Measurements from ENCODE around the gene NDUFS6.
A peak's percentile ranks its signal among the peaks of the same experiment; 100 is the strongest.

Gene NDUFS6

GRCh38 chr5:1783216-1783554, 18.0 kb upstream of the NDUFS6 start:
- no peak for DNase-seq (ENCODE audit: low read depth)

GRCh38 chr5:1784197-1785050, 16.8 kb upstream of the NDUFS6 start:
- DNase-seq (ENCODE audit: low read depth) = no peak

GRCh38 chr5:1785062-1785461, 16.1 kb upstream of the NDUFS6 start:
- DNase-seq (ENCODE audit: low read depth) = no peak

DNA sequence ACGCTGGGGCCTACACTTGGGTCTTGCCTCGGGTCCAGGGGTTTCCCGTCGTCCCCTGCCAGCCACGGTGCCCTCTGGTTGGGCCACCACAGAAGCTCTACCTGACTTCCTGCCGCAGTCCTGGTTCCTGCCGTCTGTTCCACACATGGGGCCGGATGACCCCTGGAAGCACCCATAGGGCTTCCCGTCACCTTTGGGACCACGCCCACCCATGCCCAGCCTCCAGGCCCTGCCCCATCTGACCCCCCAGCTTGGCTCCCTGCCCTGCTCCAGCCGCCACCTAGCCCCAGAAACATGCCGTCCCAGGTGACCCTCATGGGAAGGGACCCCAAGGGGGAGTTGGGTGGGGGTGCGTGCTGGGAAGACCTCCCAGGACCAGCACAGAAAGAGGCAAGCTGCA, 15.2 kb upstream of the NDUFS6 start:
- no peak for DNase-seq (ENCODE audit: low read depth)

- DNase-seq (ENCODE audit: low read depth) = no peak
These were observed 14.4 kb upstream of the NDUFS6 start for GRCh38 chr5:1786621-1787471.

- no peak for DNase-seq (ENCODE audit: low read depth)
These were observed 13.6 kb upstream of the NDUFS6 start for GRCh38 chr5:1787472-1788047.

- no peak for DNase-seq (ENCODE audit: low read depth)
These were observed 13.0 kb upstream of the NDUFS6 start for GRCh38 chr5:1788200-1788599.

- DNase-seq (ENCODE audit: low read depth) = no peak
These were observed 12.4 kb upstream of the NDUFS6 start for GRCh38 chr5:1788828-1789227.

DNA sequence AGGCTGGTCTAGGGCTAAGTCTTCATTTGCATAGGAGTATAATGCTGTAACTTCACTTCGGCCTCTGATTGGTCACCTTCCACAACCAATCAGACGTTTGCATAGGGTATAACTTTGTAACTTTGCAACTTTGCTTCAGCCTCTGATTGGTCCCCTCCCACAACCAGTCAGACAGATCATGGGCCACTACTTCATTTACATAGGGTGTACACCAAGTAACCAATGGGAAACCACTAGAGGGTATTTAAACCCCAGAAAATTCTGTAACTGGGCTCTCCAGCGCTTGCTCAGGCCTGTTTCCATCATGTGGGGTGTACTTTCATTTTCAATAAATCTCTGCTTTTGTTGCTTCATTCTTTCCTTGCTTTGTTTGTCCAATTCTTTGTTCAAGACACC, 11.8 kb upstream of the NDUFS6 start:
- peak; percentile 31 for DNase-seq (ENCODE audit: low read depth)

GRCh38 chr5:1789834-1790471, 11.3 kb upstream of the NDUFS6 start:
- DNase-seq (ENCODE audit: low read depth) = peak; percentile 24

DNA sequence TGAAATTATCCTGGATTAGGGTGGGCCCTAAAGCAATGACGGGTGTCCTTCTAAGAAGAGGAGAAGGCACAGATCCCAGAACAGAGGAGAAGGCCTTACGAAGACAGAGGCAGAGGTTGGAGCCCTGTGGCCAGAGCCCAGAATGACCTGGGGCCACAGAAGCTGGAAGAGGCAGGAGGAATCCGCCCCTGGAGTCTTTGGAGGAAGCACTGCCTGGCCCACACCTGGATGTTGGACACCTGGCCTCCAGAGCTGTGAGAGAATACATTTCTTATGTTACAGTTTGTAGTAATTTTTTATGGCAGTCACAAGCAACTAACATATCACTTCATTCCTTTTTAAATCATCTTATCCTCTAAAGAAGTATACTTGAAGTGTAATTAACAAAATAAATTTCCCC, 10.0 kb upstream of the NDUFS6 start:
- no peak for DNase-seq (ENCODE audit: low read depth)

DNA sequence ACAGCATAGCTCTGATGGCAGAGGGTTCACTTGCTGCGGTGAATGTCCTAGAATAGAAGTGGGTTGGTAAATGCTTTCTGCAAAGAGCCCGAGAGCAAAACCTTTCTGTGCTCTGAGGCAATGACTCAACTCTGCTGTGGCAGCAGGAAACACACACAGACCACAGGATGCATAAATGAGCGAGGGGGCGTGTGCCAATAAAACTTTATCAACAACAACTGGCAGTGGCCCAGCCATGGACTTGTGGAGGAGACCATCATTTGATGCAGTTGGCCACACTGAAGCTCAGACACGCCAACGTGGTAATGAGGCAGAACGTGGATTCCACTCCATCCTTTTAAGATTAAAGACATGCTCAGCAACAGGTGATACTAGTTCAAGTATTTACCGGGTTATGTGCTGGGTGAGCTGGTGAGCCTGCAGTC, 8.4 kb upstream of the NDUFS6 start:
- DNase-seq (ENCODE audit: low read depth) = peak; percentile 24

DNA sequence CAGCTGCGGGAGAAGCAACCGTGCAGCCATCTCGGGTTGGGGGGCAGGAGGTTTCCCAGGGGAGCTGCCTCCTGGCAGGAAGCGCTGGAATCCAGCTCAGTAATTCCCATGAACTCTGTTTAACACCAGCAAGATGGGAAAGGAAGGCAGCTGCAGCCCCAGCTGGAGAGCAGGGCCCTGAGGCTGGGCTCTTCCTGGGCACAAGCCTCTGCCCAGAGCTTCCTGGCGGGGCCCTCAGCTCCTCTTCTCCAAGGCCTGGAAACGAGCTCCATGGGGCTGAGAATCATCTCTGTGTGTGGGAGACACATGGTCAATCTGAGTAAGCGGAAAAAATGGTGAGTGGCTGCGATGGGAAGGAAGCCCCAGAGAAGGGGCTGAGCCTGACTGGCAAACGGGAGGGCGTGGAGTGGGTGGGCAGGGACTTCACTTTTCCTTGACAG, 7.9 kb upstream of the NDUFS6 start:
- no peak for DNase-seq (ENCODE audit: low read depth)

DNA sequence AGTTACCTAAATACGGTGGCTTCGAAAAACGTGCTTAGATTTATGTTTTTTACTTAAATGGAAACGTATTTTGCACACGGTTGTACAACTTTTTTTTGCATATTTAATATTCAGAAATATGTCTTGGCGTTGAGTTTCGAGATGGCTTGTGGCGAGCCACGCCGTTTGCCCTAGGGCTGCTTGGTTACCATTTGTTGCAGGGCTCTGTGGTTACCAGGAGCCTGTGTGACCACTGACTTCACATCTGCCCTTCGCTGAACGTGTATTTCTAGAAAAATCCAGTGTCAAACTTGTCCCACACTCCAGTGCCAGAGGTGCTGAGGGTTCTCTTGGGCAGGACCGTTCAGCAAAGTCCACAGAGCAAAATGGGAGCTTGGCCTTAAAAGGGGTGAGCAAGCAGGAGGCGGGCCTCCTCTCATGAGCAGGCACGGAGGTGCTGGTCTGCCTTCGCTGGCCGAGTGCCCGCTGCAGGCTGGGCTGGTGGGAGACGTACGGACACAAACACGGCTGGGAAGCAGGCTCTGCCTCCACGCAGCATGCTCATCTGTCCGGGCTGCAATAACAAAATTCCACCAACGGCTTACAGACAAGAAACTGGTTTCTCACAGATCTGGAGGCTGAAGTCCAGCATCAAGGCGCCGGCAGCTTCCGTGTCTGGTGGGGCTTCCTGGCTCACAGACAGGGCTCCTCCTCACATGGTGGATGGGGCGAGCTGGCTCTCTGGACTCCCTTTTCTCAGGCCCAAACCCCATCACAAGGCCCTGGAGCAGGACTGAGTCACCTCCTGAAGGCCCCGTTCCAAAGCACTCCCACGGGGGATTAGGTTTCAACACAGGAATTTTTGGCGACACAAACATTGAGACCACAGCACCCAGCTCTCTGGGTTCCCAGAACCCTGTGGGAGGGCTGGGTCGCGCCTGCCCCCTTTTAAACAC, 7.0 kb upstream of the NDUFS6 start:
- peak; percentile 20 for DNase-seq (ENCODE audit: low read depth)

DNA sequence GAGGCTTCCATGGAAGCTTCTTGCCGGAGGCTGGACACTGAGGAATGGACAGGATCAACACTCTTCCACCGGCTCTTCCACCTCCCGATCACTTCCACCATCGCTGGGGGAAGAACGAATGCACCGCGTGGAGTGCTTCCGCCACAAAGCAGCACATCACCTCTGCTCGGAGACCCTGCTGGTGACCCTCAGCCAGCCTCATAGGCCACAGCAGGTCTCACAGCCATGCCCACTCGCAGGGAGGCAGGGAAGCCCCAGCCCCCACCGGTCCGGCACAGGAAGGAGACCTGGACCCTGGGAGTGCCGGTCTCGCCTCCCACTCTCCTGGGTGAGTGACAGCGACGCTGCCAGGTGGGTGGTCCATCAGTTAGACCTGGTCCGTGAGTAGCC, 6.3 kb upstream of the NDUFS6 start:
- no peak for DNase-seq (ENCODE audit: low read depth)

- DNase-seq (ENCODE audit: low read depth) = no peak
These were observed 5.7 kb upstream of the NDUFS6 start for GRCh38 chr5:1795506-1795905.

GRCh38 chr5:1795931-1796330, 5.3 kb upstream of the NDUFS6 start:
- no peak for DNase-seq (ENCODE audit: low read depth)

DNA sequence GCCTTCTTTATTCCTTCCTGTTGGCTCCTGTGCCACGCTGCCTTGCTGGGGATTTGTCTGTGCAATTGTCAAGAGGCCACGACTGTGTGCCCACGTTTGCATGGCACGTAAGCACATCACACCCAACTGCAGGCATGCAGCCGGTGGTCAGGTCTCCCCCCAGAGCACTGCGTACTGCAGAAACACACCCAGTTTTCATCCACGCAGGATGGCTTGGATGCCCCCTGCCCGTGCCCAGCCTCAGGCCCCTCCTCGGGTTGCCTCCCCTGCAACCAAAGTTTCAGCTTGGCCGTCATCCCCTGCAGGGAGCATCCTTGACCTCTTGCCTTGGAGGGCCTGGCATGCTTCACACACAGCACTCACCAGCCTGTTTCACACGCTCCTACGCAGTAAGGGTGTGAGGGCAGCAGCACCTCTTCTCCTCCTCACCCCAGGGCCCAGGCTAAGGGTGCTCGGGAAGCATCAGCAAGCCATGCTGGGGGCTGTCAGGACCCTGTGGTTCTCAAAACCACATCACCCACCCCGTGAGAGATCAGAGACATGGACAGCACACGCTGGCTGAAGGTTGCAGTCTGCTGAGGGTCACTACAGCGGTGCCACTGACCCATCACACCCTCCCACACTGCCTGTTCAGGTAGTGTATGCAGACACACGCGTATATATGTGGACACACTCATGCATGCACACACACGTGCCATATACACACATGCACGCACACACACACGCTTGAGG, 4.7 kb upstream of the NDUFS6 start:
- DNase-seq (ENCODE audit: low read depth) = no peak

DNA sequence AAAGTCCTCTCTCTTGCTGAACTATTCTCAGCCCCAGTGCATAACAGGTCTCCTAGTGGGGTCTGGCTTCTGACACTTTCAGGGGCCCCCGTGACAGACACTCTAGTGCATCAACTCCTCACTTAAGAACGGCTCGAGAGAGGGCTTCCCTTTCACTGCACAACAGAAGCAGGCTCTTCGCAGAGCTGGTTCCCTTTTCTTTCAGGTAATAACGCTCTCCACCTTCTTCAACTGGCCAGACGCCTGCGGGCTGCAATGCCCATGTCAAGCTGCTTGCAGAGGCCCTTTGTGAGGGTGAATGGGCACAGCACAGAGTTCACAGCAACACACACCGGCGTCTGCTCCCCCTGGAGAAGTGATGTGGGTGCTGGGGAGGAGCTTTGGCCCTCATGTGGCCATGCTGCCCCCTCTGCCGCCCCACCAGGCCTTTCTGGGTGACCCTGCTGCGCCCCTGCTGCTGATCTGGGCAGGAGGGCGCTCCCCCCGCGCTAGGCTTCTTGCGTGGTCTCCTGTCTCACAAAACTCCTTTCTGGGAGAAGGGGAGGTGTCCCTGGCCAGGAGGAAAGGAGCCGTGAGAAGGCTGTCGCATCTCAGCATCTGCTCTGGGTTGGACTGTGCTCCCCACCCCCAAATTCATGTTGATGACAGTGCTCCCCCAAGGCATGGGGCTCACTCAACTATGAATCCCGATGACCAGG, 4.0 kb upstream of the NDUFS6 start:
- DNase-seq (ENCODE audit: low read depth) = no peak

- no peak for DNase-seq (ENCODE audit: low read depth)
These were observed 3.4 kb upstream of the NDUFS6 start for GRCh38 chr5:1797855-1798254.

Measured in fibroblast of the conjunctiva (primary cell).